ENCODE data around the gene RNF214.
A peak's percentile ranks its signal among the peaks of the same experiment; 100 is the strongest.

The RNF214 gene

GRCh38 chr11:117303646-117304315 is 71.3 kb downstream of the RNF214 start:
- FAIRE-seq (no peak), DNase-seq (ENCODE audit: insufficient read length, low spot score) (no peak)
- TF ChIP-seq POU2F2 (IDR thresholded peaks at IDR 0.05; ENCODE audit: low read depth, low read length) (no peak), PAX5 (IDR thresholded peaks at IDR 0.05; ENCODE audit: insufficient read depth, low read length, severe bottlenecking) (no peak), POLR2AphosphoS5 (IDR thresholded peaks at IDR 0.05; ENCODE audit: low read depth, low read length) (no peak)

DNA sequence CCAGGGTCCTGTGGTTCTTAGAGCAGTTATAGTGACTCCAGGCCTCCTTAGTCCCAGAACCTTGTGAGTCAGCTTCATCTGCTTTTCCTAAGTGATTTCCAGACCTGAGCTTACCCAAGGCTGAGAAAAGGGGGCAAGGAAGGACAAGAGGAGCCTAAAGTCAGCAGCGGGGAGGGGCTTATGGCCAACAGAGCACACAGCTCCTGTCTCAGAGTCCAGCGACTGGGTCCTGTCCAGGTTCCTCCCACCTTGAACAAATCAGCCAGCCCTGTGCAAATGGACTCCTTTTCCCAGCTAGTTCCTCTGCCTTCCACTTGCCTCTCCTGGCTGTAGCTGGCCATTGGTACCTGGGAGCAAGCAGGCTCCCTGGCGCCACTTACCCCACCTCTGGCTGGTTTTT is 72.7 kb downstream of the RNF214 start:
- TF ChIP-seq POU2F2 (IDR thresholded peaks at IDR 0.05; ENCODE audit: low read depth, low read length) (no peak), POLR2A (IDR thresholded peaks at IDR 0.05; ENCODE audit: low read depth, low read length) (no peak)
- no peak for DNase-seq (ENCODE audit: insufficient read length, low spot score)
- FAIRE-seq: no peak

GRCh38 chr11:117309310-117309709 is 76.8 kb downstream of the RNF214 start:
- no peak for TF ChIP-seq PAX5 (IDR thresholded peaks at IDR 0.05; ENCODE audit: insufficient read depth, low read length, severe bottlenecking)
- TF ChIP-seq SPI1 (IDR thresholded peaks at IDR 0.05; ENCODE audit: low read depth, low read length): no peak
- DNase-seq (ENCODE audit: insufficient read length, low spot score) (no peak), FAIRE-seq (no peak)

GRCh38 chr11:117313091-117313490 is 80.6 kb downstream of the RNF214 start:
- FAIRE-seq: no peak
- TF ChIP-seq POLR2AphosphoS5 (IDR thresholded peaks at IDR 0.05; ENCODE audit: low read depth, low read length): no peak
- TF ChIP-seq POLR2A (IDR thresholded peaks at IDR 0.05; ENCODE audit: low read depth, low read length): no peak
- TF ChIP-seq POU2F2 (IDR thresholded peaks at IDR 0.05; ENCODE audit: low read depth, low read length): no peak
- TF ChIP-seq SPI1 (IDR thresholded peaks at IDR 0.05; ENCODE audit: low read depth, low read length): no peak
- TF ChIP-seq PAX5 (IDR thresholded peaks at IDR 0.05; ENCODE audit: insufficient read depth, low read length, severe bottlenecking): no peak
- TF ChIP-seq TAF1 (IDR thresholded peaks at IDR 0.05; ENCODE audit: low read depth, low read length): no peak
- DNase-seq (ENCODE audit: insufficient read length, low spot score): no peak

- TF ChIP-seq POU2F2 (IDR thresholded peaks at IDR 0.05; ENCODE audit: low read depth, low read length) (no peak), POLR2AphosphoS5 (IDR thresholded peaks at IDR 0.05; ENCODE audit: low read depth, low read length) (no peak), POLR2A (IDR thresholded peaks at IDR 0.05; ENCODE audit: low read depth, low read length) (no peak), SPI1 (IDR thresholded peaks at IDR 0.05; ENCODE audit: low read depth, low read length) (no peak), PAX5 (IDR thresholded peaks at IDR 0.05; ENCODE audit: insufficient read depth, low read length, severe bottlenecking) (no peak), TAF1 (IDR thresholded peaks at IDR 0.05; ENCODE audit: low read depth, low read length) (no peak)
- DNase-seq (ENCODE audit: insufficient read length, low spot score): no peak
- no peak for FAIRE-seq
These were observed 81.6 kb downstream of the RNF214 start for GRCh38 chr11:117313828-117314768.

GRCh38 chr11:117314840-117315239 is 82.4 kb downstream of the RNF214 start:
- DNase-seq (ENCODE audit: insufficient read length, low spot score): no peak
- no peak for FAIRE-seq
- TF ChIP-seq SPI1 (IDR thresholded peaks at IDR 0.05; ENCODE audit: low read depth, low read length) (no peak), TAF1 (IDR thresholded peaks at IDR 0.05; ENCODE audit: low read depth, low read length) (no peak)

DNA sequence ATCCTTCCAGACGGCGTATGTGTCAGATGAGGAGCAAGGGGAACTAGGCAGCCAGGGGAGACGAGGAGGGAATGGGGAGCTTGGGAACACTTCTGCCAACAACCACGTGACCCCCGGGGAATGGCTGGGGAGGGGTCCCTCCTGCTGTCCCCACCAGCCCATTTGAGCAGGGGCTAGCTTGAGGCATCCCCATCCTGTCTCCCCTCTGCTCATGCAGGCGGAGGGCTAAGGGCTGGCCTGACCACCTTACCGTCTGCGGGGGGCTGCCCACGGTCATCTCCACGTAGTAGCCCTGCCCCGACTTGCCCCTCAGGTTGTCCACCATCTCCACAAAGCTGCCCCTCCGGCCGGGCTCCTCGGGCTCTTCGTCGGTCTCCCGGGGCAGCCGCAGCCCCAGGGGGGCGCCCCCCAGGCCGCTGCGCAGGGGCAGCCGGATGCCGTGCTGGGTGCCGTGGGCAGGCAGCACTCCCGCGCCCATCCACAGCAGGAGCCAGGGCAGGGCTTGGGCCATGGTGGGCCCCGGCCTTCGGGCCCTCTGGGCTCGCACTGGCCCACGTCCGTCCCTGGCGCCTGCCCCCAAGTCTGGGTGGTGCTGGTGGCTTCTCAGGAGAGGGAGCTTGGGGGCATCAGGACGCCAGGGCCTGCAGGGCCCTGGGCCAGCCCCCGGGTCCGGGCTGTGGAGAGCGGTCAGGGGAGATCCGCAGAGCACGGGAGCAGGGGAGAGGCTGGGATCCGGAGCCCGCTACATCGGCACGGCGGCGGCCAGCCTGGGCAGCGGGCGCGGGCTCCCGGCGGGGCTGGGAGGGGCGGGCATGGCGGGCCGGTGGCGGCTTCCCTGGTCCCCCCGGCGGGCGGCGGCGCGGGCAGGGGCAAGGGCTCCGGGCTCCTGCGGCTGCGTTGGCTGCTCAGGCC is 83.1 kb downstream of the RNF214 start:
- peak; percentile 37 for DNase-seq (ENCODE audit: insufficient read length, low spot score)
- FAIRE-seq: no peak

DNA sequence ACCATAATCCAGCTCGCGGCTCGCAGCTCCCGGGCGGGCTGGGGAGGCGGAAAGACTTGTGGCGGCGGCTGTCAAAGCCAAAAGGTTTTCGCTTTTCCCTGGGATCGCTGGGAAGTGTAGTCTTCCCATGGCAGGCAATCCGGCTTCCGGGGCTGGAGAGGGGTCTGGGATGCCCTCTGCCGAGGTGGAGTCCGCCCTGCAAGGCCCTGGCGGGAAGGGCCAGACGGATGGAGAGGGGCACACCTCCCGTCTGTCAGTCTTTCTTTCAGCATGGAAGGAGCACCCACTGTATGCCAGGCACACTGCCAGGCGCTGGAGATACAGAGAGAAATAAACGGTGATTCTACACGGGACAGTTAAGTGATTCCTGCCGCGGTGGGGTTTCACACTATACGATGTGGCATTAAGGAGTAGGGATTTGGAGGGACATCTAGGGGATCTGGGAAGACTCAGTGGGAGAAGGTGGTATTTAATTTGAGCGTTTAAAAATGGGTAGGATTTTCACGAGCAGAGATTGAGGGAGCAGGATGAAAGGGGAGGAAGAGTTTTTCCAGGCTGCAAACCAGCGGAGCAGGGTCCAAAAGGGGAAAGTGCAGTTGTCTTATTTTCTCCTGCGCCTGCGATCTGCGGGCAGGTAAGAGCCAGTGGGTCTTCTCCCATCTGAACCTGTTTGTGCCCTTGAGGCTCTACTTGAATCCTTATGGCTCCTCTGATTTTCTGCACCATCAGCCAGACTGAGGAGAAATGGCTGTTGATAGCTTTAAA is 83.9 kb downstream of the RNF214 start, which contains the start of gene BACE1:
TSS of gene BACE1 (minus strand) at position 60 of the 765 bp plus-strand sequence. CDS start 461 bp downstream, outside the sequence.
- DNase-seq (ENCODE audit: insufficient read length, low spot score): no peak
- FAIRE-seq: no peak

More for the DNA sequence above, 83.1 kb downstream of the RNF214 start:
- TF ChIP-seq SPI1 (IDR thresholded peaks at IDR 0.05; ENCODE audit: low read depth, low read length) (no peak), POU2F2 (IDR thresholded peaks at IDR 0.05; ENCODE audit: low read depth, low read length) (no peak), TAF1 (IDR thresholded peaks at IDR 0.05; ENCODE audit: low read depth, low read length) (no peak), POLR2A (IDR thresholded peaks at IDR 0.05; ENCODE audit: low read depth, low read length) (no peak), PAX5 (IDR thresholded peaks at IDR 0.05; ENCODE audit: insufficient read depth, low read length, severe bottlenecking) (no peak), POLR2AphosphoS5 (IDR thresholded peaks at IDR 0.05; ENCODE audit: low read depth, low read length) (no peak)

DNA sequence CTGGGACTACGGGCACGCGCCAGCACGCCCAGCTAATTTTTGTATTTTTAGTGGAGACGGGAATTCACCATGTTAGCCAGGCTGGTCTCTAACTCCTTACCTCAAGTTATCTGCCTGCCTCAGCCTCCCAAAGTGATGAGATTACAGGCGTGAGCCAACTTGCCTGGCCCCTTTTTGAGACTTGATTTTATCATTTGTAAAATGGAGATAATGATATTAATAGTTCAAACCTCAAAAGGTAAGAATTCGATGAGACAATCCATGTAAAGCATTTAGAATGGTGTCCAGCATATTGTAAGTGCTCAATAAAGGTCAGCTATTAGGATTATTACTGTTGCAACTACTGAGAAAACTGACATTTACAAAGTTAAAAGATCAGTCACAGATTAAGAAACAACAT is 86.3 kb downstream of the RNF214 start:
- DNase-seq (ENCODE audit: insufficient read length, low spot score) (no peak), FAIRE-seq (no peak)
- no peak for TF ChIP-seq POU2F2 (IDR thresholded peaks at IDR 0.05; ENCODE audit: low read depth, low read length)
- no peak for TF ChIP-seq POLR2A (IDR thresholded peaks at IDR 0.05; ENCODE audit: low read depth, low read length)
- TF ChIP-seq PAX5 (IDR thresholded peaks at IDR 0.05; ENCODE audit: insufficient read depth, low read length, severe bottlenecking): no peak
- TF ChIP-seq SPI1 (IDR thresholded peaks at IDR 0.05; ENCODE audit: low read depth, low read length): no peak
- TF ChIP-seq TAF1 (IDR thresholded peaks at IDR 0.05; ENCODE audit: low read depth, low read length): no peak
- TF ChIP-seq POLR2AphosphoS5 (IDR thresholded peaks at IDR 0.05; ENCODE audit: low read depth, low read length): no peak

More for the DNA sequence above, 83.9 kb downstream of the RNF214 start, which contains the start of gene BACE1:
- TF ChIP-seq POU2F2 (IDR thresholded peaks at IDR 0.05; ENCODE audit: low read depth, low read length) (no peak), TAF1 (IDR thresholded peaks at IDR 0.05; ENCODE audit: low read depth, low read length) (no peak), POLR2AphosphoS5 (IDR thresholded peaks at IDR 0.05; ENCODE audit: low read depth, low read length) (no peak), SPI1 (IDR thresholded peaks at IDR 0.05; ENCODE audit: low read depth, low read length) (no peak), PAX5 (IDR thresholded peaks at IDR 0.05; ENCODE audit: insufficient read depth, low read length, severe bottlenecking) (no peak), POLR2A (IDR thresholded peaks at IDR 0.05; ENCODE audit: low read depth, low read length) (no peak)
